HL-60/S4 (cell line): ENCODE measurements around the gene MSI1.

Experiments used
- in situ Hi-C: fragments of 300-500 bp; cut with MboI; formaldehyde crosslinking; loops from 2 replicates; pipeline ENCODE4 v1.14.3; 2022; ENCODE audit warnings: low sequenced_read_pairs

The MSI1 gene

GRCh38 chr12:120377611-120378010, 8.6 kb upstream of the MSI1 start:
- in situ Hi-C loops = no loop called here

GRCh38 chr12:120376934-120377572, 8.1 kb upstream of the MSI1 start:
- in situ Hi-C loops = no loop called here

GRCh38 chr12:120376416-120376815, 7.5 kb upstream of the MSI1 start:
- in situ Hi-C loops = no loop called here

GRCh38 chr12:120376009-120376408, 7.0 kb upstream of the MSI1 start:
- in situ Hi-C loops = no loop called here

GRCh38 chr12:120373683-120374082, 4.7 kb upstream of the MSI1 start:
- in situ Hi-C loops = no loop called here

GRCh38 chr12:120370343-120371243, 1.6 kb upstream of the MSI1 start:
- in situ Hi-C loops = no loop called here

- in situ Hi-C loops = no loop called here
These were observed 809 bp upstream of the MSI1 start for GRCh38 chr12:120369603-120370342.

GRCh38 chr12:120367924-120368788, 808 bp downstream of the MSI1 start:
- in situ Hi-C loops = no loop called here

GRCh38 chr12:120367233-120367923, 1.6 kb downstream of the MSI1 start:
- in situ Hi-C loops = no loop called here

- in situ Hi-C loops = no loop called here
These were observed 2.1 kb downstream of the MSI1 start for GRCh38 chr12:120366845-120367232.

GRCh38 chr12:120366341-120366705, 2.6 kb downstream of the MSI1 start:
- in situ Hi-C loops = no loop called here

GRCh38 chr12:120365675-120366340, 3.2 kb downstream of the MSI1 start:
- in situ Hi-C loops = no loop called here

GRCh38 chr12:120364487-120364886, 4.5 kb downstream of the MSI1 start:
- in situ Hi-C loops = no loop called here

GRCh38 chr12:120363274-120363855, 5.6 kb downstream of the MSI1 start:
- in situ Hi-C loops = no loop called here

GRCh38 chr12:120362516-120363273, 6.3 kb downstream of the MSI1 start:
- in situ Hi-C loops = no loop called here

- in situ Hi-C loops = no loop called here
These were observed 7.3 kb downstream of the MSI1 start for GRCh38 chr12:120361506-120362208.

GRCh38 chr12:120359128-120359527, 9.8 kb downstream of the MSI1 start:
- in situ Hi-C loops = no loop called here
